Measurements from ENCODE around the gene DNAI2.

DNAI2 gene

GRCh38 chr17:74354123-74354522 lies 80.1 kb downstream of the DNAI2 start:
- H3K36me3 ChIP-seq (ENCODE audit: insufficient read depth, low read length), result no peaks in the 10 kb centered on the region
- no peaks in the 10 kb centered on the region for H3K4me1 ChIP-seq (ENCODE audit: insufficient read depth, low read length, poor library complexity, severe bottlenecking)
- no peaks in the 10 kb centered on the region for H3K9me2 ChIP-seq (replicated peaks; ENCODE audit: low read depth, low read length)
- no peak overlapping the region for H3K9ac ChIP-seq (ENCODE audit: low read depth, low read length, poor library complexity, severe bottlenecking)
- no peaks in the 10 kb centered on the region for H3K79me2 ChIP-seq (ENCODE audit: insufficient read depth, low read length)
- no peak overlapping the region for H3K4me3 ChIP-seq (ENCODE audit: low read length, poor library complexity, severe bottlenecking)
- H3F3A ChIP-seq (ENCODE audit: low read depth), result no peaks in the 10 kb centered on the region
- no peaks in the 10 kb centered on the region for H3K27me3 ChIP-seq (ENCODE audit: insufficient read depth, low read length, poor library complexity, severe bottlenecking)
- H4K20me1 ChIP-seq (ENCODE audit: insufficient read depth, low read length, poor library complexity, severe bottlenecking), result no peaks in the 10 kb centered on the region
- TF ChIP-seq EZH2phosphoT487 (IDR thresholded peaks at IDR 0.05; ENCODE audit: borderline replicate concordance) (no peak), CTCF (conservative IDR thresholded peaks at IDR 0.05; ENCODE audit: low read length) (peak; percentile 99)
- H3K9me3 ChIP-seq (ENCODE audit: insufficient read depth, low read depth, low read length), result no peaks in the 10 kb centered on the region
- H2AFZ ChIP-seq (ENCODE audit: low read length), result peak overlapping the region; percentile 79; the same call in 1 of the 2 replicates
- peak overlapping the region; percentile 44 for H3K4me2 ChIP-seq (ENCODE audit: low read depth, low read length, poor library complexity, severe bottlenecking)

- no peaks in the 10 kb centered on the region for H3K36me3 ChIP-seq (ENCODE audit: insufficient read depth, low read length)
- H3K79me2 ChIP-seq (ENCODE audit: insufficient read depth, low read length), result no peaks in the 10 kb centered on the region
- no peaks in the 10 kb centered on the region for H3F3A ChIP-seq (ENCODE audit: low read depth)
- no peak overlapping the region for H3K9ac ChIP-seq (ENCODE audit: low read depth, low read length, poor library complexity, severe bottlenecking)
- H3K9me2 ChIP-seq (replicated peaks; ENCODE audit: low read depth, low read length), result no peaks in the 10 kb centered on the region
- H3K4me2 ChIP-seq (ENCODE audit: low read depth, low read length, poor library complexity, severe bottlenecking), result no peak overlapping the region
- H2AFZ ChIP-seq (ENCODE audit: low read length), result no peak overlapping the region
- H4K20me1 ChIP-seq (ENCODE audit: insufficient read depth, low read length, poor library complexity, severe bottlenecking), result no peaks in the 10 kb centered on the region
- no peaks in the 10 kb centered on the region for H3K9me3 ChIP-seq (ENCODE audit: insufficient read depth, low read depth, low read length)
- TF ChIP-seq CTCF (conservative IDR thresholded peaks at IDR 0.05; ENCODE audit: low read length) (no peak), EZH2phosphoT487 (IDR thresholded peaks at IDR 0.05; ENCODE audit: borderline replicate concordance) (no peak)
- H3K4me3 ChIP-seq (ENCODE audit: low read length, poor library complexity, severe bottlenecking), result no peak overlapping the region
- H3K27me3 ChIP-seq (ENCODE audit: insufficient read depth, low read length, poor library complexity, severe bottlenecking), result no peaks in the 10 kb centered on the region
- no peaks in the 10 kb centered on the region for H3K4me1 ChIP-seq (ENCODE audit: insufficient read depth, low read length, poor library complexity, severe bottlenecking)
These were observed 80.5 kb downstream of the DNAI2 start for GRCh38 chr17:74354561-74354960.

GRCh38 chr17:74355065-74355464 lies 81.0 kb downstream of the DNAI2 start:
- Histone ChIP-seq H4K20me1 (ENCODE audit: insufficient read depth, low read length, poor library complexity, severe bottlenecking) (no peaks in the 10 kb centered on the region), H3K36me3 (ENCODE audit: insufficient read depth, low read length) (no peaks in the 10 kb centered on the region), H3K9ac (ENCODE audit: low read depth, low read length, poor library complexity, severe bottlenecking) (no peak overlapping the region), H3K9me2 (replicated peaks; ENCODE audit: low read depth, low read length) (no peaks in the 10 kb centered on the region), H3K27me3 (ENCODE audit: insufficient read depth, low read length, poor library complexity, severe bottlenecking) (no peaks in the 10 kb centered on the region), H3K9me3 (ENCODE audit: insufficient read depth, low read depth, low read length) (no peaks in the 10 kb centered on the region), H3K79me2 (ENCODE audit: insufficient read depth, low read length) (no peaks in the 10 kb centered on the region), H3K4me2 (ENCODE audit: low read depth, low read length, poor library complexity, severe bottlenecking) (no peak overlapping the region), H2AFZ (ENCODE audit: low read length) (no peak overlapping the region), H3F3A (ENCODE audit: low read depth) (no peaks in the 10 kb centered on the region), H3K4me1 (ENCODE audit: insufficient read depth, low read length, poor library complexity, severe bottlenecking) (no peaks in the 10 kb centered on the region), H3K4me3 (ENCODE audit: low read length, poor library complexity, severe bottlenecking) (no peak overlapping the region)
- TF ChIP-seq CTCF (conservative IDR thresholded peaks at IDR 0.05; ENCODE audit: low read length) (no peak), EZH2phosphoT487 (IDR thresholded peaks at IDR 0.05; ENCODE audit: borderline replicate concordance) (no peak)

Measured in Loucy (cell line).